OCI-LY3 (cell line): ENCODE measurements around the gene IMPACT.

ENCODE experiments used
- EZH2phosphoT487 ChIP-seq: fragments of 200-600 bp; shearing (Covaris generic); IDR thresholded peaks from 2 replicates; pipeline ENCODE4 v1.6.1; 2018; ENCODE audit warnings: antibody characterized with exemption, mixed run types, low read depth
- TF ChIP-seq, protein P1 (sequence below): fragments of 200-600, 300-600 bp; sonication (generic); IDR thresholded peaks from 2 replicates; pipeline ENCODE4 v1.5.1; 2014; ENCODE audit warnings: antibody characterized with exemption, low read length, low read depth

DNA sequence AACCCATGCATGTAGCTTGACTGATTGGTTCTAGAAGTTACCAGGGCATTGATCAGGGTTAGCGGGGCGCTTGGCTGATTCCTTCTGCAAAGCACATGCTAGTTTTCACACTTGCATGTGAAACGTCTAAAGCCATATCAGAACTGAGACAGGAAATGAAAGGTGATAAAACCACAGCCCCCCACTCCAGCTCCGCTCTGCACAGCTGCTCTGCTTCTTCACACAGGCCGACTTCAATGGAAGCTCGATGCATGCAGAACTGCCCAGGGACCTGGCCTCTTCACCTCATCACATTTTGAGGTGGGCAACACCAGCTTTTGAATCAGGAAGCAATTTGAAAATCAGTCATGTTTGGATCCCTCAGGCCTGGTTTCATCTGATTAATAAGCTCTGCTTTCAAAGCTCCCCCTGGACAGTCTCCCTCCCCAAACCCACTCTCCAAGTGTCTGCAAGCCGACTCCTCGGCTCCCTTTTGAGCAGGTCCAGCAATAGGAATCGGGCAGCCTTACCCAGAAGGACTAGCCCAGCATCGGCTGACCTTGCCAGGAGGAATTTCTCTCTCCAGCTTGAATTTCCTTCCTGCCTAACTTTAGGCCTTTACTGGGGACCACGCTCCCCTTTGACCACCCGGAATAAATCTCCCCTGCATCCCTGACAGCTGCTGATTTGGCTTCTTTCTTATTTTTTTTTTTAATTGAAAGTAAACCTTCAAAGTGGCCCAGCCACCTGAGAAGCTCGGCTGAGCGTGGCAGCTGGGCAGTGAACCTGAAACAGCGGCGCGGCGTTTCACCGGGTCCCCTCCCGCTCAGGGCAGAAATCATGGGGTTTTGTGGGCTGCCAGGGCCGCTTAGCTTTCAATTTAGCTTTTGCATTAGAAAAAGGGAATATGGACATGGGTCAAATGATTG lies 65.7 kb downstream of the IMPACT start:
- TF ChIP-seq, protein P1, sequence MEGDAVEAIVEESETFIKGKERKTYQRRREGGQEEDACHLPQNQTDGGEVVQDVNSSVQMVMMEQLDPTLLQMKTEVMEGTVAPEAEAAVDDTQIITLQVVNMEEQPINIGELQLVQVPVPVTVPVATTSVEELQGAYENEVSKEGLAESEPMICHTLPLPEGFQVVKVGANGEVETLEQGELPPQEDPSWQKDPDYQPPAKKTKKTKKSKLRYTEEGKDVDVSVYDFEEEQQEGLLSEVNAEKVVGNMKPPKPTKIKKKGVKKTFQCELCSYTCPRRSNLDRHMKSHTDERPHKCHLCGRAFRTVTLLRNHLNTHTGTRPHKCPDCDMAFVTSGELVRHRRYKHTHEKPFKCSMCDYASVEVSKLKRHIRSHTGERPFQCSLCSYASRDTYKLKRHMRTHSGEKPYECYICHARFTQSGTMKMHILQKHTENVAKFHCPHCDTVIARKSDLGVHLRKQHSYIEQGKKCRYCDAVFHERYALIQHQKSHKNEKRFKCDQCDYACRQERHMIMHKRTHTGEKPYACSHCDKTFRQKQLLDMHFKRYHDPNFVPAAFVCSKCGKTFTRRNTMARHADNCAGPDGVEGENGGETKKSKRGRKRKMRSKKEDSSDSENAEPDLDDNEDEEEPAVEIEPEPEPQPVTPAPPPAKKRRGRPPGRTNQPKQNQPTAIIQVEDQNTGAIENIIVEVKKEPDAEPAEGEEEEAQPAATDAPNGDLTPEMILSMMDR: no peak
- TF ChIP-seq EZH2phosphoT487: no peak
